H1 (cell line): ENCODE data around the gene TMEM86B. TPM values are rescaled to one million over a fixed set of nuclear protein-coding genes. Genes with fewer than 3 reads are reported as not detected.
A peak's percentile ranks its signal among the peaks of the same experiment; 100 is the strongest.

ENCODE experiments used
- CTBP2 ChIP-seq: IDR thresholded peaks from 2 replicates; pipeline ENCODE4 v1.7.0; 2011; ENCODE audit warnings: borderline replicate concordance, mild to moderate bottlenecking, moderate library complexity, mixed read lengths, low read length; ENCODE audit not compliant: insufficient read depth, insufficient read length
- EGR1 ChIP-seq: IDR thresholded peaks from 2 replicates; pipeline ENCODE4 v1.6.1; 2011; ENCODE audit warnings: low read depth, low read length, borderline replicate concordance
- FOSL1 ChIP-seq: IDR thresholded peaks from 2 replicates; pipeline ENCODE4 v1.6.1; 2011; ENCODE audit warnings: mild to moderate bottlenecking, low read depth, low read length, moderate library complexity; ENCODE audit not compliant: insufficient read depth
- JUN ChIP-seq: IDR thresholded peaks from 2 replicates; pipeline ENCODE4 v1.6.1; 2011; ENCODE audit warnings: low read depth, mild to moderate bottlenecking, improper control_type of control experiment, low read length
- RFX5 ChIP-seq: IDR thresholded peaks from 2 replicates; pipeline ENCODE4 v1.6.1; 2011; ENCODE audit warnings: low read depth, low read length, improper control_type of control experiment, borderline replicate concordance
- SIN3A ChIP-seq, 2 experiments: IDR thresholded peaks in 1 of 2; conservative IDR thresholded peaks in 1 of 2; 2 replicates each; pipeline ENCODE4 v1.6.1; 2011 to 2012; ENCODE audit warnings: low read length in 2 of 2, improper control_type of control experiment in 1 of 2, low read depth in 1 of 2, mild to moderate bottlenecking in 1 of 2
- SUZ12 ChIP-seq: fragments of 200-600 bp; sonication (generic); IDR thresholded peaks from 2 replicates; pipeline ENCODE4 v1.6.1; 2012; ENCODE audit warnings: mild to moderate bottlenecking, inconsistent platforms, low read length, moderate library complexity, mixed read lengths
- YY1 ChIP-seq: IDR thresholded peaks from 2 replicates; pipeline ENCODE4 v1.6.1; 2011; ENCODE audit warnings: low read depth, mild to moderate bottlenecking, low read length
- polyA plus RNA-seq, 7 experiments: library from polyadenylated mRNA; depleted of rRNA in 3 of 7; stranded (reverse) in 5 of 7; unstranded in 2 of 7; fragments of >200 nt in 5 of 7; fragments of 200-250 nt in 2 of 7; gene quantifications; 1 replicate in 5 of 7; 2 replicates in 1 of 7; 4 replicates in 1 of 7; pipeline versions ENCODE4 v1.2.1 to v1.2.3, GENCODE V29; 2011 to 2013; ENCODE audit warnings: missing spikeins in 2 of 7, mixed read lengths in 2 of 7
- total RNA-seq: library from RNA; stranded (reverse); fragmentation: NEBNext Ultra II Directional; extraction: Animal tissue kit (Norgen Biotek cat#: 25700); gene quantifications from 2 replicates; pipeline ENCODE4 v1.2.1, GENCODE V29; 2021
- TF ChIP-seq, protein P1 (sequence below): fragments of 300-600 bp; sonication (generic); IDR thresholded peaks from 2 replicates; pipeline ENCODE4 v1.7.1; 2012; ENCODE audit warnings: low read length, moderate library complexity, mild to moderate bottlenecking, inconsistent platforms; ENCODE audit not compliant: insufficient replicate concordance

The TMEM86B gene
- total and polyA plus RNA-seq, 2 of the 8 experiments (the other 6 are each of a cell fraction or from before 2014, with no cell fraction given), result 2.0 to 2.9 TPM

DNA sequence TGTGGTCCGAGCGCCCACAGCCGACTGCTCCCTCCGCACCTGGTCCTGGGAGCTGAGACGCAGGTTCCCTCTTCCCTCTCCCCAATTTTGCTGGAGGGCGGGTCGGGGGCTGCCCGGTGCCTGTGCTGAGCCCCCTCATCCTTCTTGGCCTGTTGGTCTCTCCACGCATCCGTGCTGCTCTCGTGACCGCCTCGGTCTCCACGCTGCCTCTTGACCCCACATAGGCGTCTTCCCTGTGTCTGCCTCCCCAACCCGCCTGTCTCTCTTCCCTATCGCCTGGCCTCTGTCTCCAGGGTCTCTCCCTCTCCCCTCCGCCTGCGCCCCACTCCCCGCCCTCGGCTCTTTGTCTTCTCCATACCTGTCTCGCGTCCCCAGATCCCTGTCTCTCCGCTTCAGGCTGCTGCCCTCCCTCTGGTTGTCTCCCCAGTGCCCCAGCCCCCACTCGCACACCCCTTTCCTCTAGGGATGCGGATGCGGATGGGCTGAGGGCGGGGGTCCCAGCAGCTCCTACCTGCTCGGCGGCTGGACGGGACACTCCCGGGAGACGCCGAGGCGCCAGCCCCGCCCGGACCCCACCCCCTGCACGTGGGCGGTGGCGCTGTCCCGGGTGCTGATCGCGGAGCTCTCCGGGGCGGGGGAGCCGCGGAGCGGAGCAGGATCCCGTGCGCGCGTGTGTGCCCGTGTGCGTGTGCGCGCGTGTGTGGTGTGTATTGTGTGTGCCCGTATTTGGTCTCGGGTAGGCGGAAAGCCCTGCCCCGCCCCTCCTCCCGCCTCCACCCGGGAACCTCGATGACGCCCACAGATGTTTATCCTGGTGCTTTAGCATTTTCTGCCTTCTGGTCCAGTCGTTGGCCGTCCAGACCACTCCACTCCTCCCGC, 48.7 kb downstream of the TMEM86B start, which contains the start of gene SYT5 (continued):
- TF ChIP-seq, protein P1, sequence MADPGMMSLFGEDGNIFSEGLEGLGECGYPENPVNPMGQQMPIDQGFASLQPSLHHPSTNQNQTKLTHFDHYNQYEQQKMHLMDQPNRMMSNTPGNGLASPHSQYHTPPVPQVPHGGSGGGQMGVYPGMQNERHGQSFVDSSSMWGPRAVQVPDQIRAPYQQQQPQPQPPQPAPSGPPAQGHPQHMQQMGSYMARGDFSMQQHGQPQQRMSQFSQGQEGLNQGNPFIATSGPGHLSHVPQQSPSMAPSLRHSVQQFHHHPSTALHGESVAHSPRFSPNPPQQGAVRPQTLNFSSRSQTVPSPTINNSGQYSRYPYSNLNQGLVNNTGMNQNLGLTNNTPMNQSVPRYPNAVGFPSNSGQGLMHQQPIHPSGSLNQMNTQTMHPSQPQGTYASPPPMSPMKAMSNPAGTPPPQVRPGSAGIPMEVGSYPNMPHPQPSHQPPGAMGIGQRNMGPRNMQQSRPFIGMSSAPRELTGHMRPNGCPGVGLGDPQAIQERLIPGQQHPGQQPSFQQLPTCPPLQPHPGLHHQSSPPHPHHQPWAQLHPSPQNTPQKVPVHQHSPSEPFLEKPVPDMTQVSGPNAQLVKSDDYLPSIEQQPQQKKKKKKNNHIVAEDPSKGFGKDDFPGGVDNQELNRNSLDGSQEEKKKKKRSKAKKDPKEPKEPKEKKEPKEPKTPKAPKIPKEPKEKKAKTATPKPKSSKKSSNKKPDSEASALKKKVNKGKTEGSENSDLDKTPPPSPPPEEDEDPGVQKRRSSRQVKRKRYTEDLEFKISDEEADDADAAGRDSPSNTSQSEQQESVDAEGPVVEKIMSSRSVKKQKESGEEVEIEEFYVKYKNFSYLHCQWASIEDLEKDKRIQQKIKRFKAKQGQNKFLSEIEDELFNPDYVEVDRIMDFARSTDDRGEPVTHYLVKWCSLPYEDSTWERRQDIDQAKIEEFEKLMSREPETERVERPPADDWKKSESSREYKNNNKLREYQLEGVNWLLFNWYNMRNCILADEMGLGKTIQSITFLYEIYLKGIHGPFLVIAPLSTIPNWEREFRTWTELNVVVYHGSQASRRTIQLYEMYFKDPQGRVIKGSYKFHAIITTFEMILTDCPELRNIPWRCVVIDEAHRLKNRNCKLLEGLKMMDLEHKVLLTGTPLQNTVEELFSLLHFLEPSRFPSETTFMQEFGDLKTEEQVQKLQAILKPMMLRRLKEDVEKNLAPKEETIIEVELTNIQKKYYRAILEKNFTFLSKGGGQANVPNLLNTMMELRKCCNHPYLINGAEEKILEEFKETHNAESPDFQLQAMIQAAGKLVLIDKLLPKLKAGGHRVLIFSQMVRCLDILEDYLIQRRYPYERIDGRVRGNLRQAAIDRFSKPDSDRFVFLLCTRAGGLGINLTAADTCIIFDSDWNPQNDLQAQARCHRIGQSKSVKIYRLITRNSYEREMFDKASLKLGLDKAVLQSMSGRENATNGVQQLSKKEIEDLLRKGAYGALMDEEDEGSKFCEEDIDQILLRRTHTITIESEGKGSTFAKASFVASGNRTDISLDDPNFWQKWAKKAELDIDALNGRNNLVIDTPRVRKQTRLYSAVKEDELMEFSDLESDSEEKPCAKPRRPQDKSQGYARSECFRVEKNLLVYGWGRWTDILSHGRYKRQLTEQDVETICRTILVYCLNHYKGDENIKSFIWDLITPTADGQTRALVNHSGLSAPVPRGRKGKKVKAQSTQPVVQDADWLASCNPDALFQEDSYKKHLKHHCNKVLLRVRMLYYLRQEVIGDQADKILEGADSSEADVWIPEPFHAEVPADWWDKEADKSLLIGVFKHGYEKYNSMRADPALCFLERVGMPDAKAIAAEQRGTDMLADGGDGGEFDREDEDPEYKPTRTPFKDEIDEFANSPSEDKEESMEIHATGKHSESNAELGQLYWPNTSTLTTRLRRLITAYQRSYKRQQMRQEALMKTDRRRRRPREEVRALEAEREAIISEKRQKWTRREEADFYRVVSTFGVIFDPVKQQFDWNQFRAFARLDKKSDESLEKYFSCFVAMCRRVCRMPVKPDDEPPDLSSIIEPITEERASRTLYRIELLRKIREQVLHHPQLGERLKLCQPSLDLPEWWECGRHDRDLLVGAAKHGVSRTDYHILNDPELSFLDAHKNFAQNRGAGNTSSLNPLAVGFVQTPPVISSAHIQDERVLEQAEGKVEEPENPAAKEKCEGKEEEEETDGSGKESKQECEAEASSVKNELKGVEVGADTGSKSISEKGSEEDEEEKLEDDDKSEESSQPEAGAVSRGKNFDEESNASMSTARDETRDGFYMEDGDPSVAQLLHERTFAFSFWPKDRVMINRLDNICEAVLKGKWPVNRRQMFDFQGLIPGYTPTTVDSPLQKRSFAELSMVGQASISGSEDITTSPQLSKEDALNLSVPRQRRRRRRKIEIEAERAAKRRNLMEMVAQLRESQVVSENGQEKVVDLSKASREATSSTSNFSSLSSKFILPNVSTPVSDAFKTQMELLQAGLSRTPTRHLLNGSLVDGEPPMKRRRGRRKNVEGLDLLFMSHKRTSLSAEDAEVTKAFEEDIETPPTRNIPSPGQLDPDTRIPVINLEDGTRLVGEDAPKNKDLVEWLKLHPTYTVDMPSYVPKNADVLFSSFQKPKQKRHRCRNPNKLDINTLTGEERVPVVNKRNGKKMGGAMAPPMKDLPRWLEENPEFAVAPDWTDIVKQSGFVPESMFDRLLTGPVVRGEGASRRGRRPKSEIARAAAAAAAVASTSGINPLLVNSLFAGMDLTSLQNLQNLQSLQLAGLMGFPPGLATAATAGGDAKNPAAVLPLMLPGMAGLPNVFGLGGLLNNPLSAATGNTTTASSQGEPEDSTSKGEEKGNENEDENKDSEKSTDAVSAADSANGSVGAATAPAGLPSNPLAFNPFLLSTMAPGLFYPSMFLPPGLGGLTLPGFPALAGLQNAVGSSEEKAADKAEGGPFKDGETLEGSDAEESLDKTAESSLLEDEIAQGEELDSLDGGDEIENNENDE, result no peak
- TF ChIP-seq RFX5 (no peak), YY1 (no peak), SUZ12 (no peak), JUN (no peak), SIN3A (conservative IDR thresholded peaks at IDR 0.05 in 1 of 2, IDR thresholded peaks at IDR 0.05 in 1 of 2; ENCODE audit: low read depth in 1 of 2, low read length in 2 of 2) (peak; percentile 99), FOSL1 (no peak), CTBP2 (no peak), EGR1 (peak; percentile 98)
